ENCODE results near the gene FZR1. TPM values are rescaled to one million over a fixed set of nuclear protein-coding genes. Genes with fewer than 3 reads are reported as not detected.

Gene FZR1
- total and polyA plus RNA-seq, 8 donors = 15.1 to 34.2 (median 20.4) TPM

DNA sequence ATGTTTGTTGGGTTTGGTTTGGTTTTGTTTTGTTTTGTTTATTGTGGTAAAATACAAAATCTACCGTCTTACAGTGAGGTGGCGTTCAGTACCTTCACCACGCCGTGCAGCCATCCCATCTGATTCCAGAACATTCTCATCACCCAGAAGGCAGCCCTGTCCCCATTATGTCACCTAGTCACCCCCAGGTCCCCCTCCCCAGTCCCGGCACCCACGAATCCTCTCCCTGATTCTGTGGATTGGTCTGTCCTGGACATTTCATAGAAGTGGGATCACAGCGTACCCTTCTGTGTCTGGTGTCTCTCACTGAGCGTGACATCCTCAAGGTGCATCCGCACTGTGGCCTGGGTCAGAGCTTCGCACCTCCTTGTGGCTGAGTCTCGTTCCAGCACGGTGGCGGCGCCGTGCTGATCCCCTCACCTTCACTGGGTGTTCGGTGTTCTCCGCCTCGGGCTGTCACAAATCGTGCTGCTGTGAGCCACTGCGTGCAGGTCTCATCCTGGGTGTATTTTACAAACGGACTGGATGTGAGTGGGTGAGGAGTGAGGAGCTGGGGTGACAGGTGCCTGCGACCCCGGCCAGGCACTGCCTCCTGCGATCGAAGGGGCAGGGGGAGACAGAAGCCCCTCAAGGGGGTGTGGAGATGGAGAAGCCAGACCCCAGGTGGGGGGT, 32.3 kb downstream of the FZR1 start:
- intact Hi-C loops (cut with DNase I) = no loop called here
- WGBS, 2 donors = 81 to 84% methylated on average over 23 to 25 of the region's 25 CpGs
- Histone ChIP-seq H3K4me1 (no peaks in the 10 kb centered on the region), H3K9me3 (no peaks in the 10 kb centered on the region), H3K27me3 (no peaks in the 10 kb centered on the region), H3K27ac (no peak overlapping the region), H3K36me3 (peaks cover 0 to 22% (median 10%) of the 10 kb centered on the region in 3 donors), H3K4me3 (no peak overlapping the region)
- ATAC-seq (no peak), FAIRE-seq (no peak), DNase-seq (peak in 1 of 6 donors; percentile 45)
- TF ChIP-seq, protein P1, sequence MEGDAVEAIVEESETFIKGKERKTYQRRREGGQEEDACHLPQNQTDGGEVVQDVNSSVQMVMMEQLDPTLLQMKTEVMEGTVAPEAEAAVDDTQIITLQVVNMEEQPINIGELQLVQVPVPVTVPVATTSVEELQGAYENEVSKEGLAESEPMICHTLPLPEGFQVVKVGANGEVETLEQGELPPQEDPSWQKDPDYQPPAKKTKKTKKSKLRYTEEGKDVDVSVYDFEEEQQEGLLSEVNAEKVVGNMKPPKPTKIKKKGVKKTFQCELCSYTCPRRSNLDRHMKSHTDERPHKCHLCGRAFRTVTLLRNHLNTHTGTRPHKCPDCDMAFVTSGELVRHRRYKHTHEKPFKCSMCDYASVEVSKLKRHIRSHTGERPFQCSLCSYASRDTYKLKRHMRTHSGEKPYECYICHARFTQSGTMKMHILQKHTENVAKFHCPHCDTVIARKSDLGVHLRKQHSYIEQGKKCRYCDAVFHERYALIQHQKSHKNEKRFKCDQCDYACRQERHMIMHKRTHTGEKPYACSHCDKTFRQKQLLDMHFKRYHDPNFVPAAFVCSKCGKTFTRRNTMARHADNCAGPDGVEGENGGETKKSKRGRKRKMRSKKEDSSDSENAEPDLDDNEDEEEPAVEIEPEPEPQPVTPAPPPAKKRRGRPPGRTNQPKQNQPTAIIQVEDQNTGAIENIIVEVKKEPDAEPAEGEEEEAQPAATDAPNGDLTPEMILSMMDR (IDR thresholded peaks at IDR 0.05) = no peak

DNA sequence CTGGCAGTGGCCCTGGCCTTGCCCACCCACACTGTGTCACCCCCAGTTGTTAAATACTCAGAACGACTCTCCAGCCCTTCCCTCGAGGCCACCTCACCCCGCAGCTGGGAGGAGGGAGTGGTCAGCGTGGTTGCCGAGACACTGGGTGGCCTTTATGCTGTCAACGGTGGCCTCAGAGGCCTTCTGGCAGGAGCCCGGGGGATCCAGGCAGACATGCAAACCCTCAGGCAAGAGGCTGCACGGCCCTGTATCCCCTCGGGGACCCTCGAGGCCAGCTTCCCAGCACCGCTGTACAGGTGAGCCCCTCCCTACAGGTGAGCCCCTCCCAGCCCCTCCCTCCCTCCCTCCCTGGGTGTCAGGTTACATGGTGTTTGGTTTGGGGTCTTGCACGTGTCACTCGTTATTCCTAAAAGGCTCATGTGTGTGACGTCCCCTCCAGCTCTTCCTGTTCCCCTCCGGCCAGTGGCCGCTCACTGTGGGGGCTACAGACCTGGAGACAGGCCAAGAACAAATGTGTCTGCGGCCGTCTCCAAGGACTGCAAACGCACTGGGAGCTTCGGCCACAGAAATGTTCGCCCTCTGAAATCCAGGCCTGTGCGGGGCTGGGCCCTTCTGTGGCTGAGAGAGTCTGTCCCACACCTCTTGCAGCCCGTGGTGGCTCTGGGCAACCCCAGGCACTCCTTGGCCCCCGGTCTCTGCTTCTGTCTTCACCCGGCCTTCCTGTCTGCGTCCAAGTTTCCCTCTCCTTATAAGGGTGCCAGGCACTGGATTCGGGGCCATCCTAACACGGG, 33.0 kb downstream of the FZR1 start, which contains the start of gene TEKTIP1:
Gene TEKTIP1 (plus strand): TSS at position 210 of the 791 bp plus-strand sequence. CDS start 4 bp downstream, at position 214.
- Histone ChIP-seq H3K4me1 (no peaks in the 10 kb centered on the region), H3K4me3 (no peak within 1 kb of the TSS), H3K36me3 (peaks cover 0 to 15% (median 10%) of the 10 kb centered on the region in 3 donors), H3K27ac (no peak within 1 kb of the TSS), H3K9me3 (no peaks in the 10 kb centered on the region), H3K27me3 (no peaks in the 10 kb centered on the region)
- TF ChIP-seq, protein P1 (IDR thresholded peaks at IDR 0.05) = no peak
- ATAC-seq = peak in 1 of 4 donors; percentile 5
- WGBS, 2 donors = 68 to 70% methylated on average over 27 to 28 of the region's 28 CpGs
- intact Hi-C loops (cut with DNase I) = no loop called here
- FAIRE-seq = no peak
- DNase-seq = peak in 2 of 6 donors; percentile 30 to 55

DNA sequence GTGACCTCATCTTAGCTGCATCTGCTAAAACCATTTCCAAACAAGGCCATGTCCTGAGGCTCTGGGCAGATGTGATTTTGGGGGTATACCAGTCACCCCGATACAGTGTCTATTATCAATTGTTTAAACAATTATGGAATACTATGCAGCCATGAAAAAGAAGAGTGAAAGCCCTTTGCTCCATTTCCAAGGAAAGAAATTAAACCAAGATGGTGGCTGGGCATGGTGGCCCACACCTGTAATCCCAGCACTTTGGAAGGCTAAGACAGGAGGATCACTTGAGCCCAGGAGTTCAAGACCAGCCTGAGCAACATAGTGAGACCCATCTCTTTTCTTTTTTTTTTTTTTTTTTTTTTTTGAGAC, 33.6 kb downstream of the FZR1 start:
- DNase-seq (no peak), ATAC-seq (no peak), FAIRE-seq (no peak)
- Histone ChIP-seq H3K36me3 (peaks cover 0 to 10% (median 9%) of the 10 kb centered on the region in 3 donors), H3K4me3 (no peak overlapping the region), H3K4me1 (no peaks in the 10 kb centered on the region), H3K9me3 (no peaks in the 10 kb centered on the region), H3K27ac (no peak overlapping the region), H3K27me3 (no peaks in the 10 kb centered on the region)
- intact Hi-C loops (cut with DNase I) = no loop called here
- WGBS, 2 donors = 100% methylated on average over 1 of the region's 1 CpG
- TF ChIP-seq, protein P1 (IDR thresholded peaks at IDR 0.05) = no peak

DNA sequence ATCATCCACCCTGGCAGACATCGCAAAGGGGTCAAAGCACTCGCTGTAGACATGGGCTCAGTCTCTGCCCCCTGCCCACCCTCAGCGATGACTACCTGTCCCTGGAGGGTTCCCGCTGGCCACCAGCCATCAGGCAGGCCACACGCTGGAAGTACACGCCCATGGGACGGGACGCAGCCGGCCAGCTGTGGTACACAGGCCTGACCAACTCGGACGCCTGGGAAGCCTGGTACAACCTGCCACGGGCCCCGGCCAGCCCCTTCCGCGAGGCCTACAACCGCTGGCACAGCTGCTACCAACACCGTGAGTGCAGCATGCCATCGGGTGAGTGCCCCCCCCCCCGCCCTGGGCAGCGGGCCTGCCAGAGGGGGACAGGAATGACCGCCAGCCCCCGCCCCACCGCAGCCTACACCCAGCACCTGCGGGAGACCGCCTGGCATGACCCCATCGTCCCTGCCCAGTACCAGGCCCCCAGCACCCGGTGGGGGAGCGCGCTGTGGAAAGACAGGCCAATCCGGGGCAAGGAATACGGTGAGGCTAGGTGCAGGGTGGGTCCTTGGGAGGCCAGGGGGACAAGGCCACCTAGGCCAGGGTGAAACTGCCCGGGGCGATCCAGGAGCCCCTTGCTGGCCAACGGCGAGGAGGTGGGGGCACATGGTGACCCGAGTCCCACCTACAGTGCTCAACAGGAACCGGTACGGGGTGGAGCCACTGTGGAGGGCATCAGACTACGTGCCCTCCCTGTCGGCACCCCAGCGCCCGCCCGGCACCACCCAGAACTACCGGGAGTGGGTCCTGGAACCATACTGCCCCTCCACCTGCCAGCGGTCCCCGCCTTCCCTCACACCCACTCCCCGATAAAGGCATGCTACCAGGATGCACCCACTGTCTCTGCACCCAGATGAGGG, 37.3 kb downstream of the FZR1 start:
- Histone ChIP-seq H3K4me3 (no peak overlapping the region), H3K36me3 (no peaks in the 10 kb centered on the region), H3K27ac (no peak overlapping the region), H3K27me3 (no peaks in the 10 kb centered on the region), H3K4me1 (no peaks in the 10 kb centered on the region), H3K9me3 (no peaks in the 10 kb centered on the region)
- FAIRE-seq (no peak), DNase-seq (peak in 2 of 6 donors; percentile 59 to 84), ATAC-seq (peak in 1 of 4 donors; percentile 10)
- TF ChIP-seq, protein P1 (IDR thresholded peaks at IDR 0.05) = no peak
- 86 to 87% methylated on average over 43 to 47 of the region's 47 CpGs for WGBS, 2 donors
- intact Hi-C loops (cut with DNase I) = no loop called here

All from pancreas (tissue), 10 donors.